NCI-H526 (cell line): ENCODE results near the gene DYNLT2.
"Not testable (repeated sequence)": the region's sequence is repeated elsewhere in the genome, so short reads cannot be mapped to it uniquely, and the experiment has no call there.

Experiments used
- DNase-seq, 2 experiments: peaks; one replicate each; lab custom pipeline; 2025; lab: John Stamatoyannopoulos, UW

The DYNLT2 gene

GRCh38 chr6:169783971-169784820, 32.8 kb upstream of the DYNLT2 start:
- no peak for DNase-seq

GRCh38 chr6:169783401-169783800, 32.0 kb upstream of the DYNLT2 start:
- DNase-seq = no peak

DNA sequence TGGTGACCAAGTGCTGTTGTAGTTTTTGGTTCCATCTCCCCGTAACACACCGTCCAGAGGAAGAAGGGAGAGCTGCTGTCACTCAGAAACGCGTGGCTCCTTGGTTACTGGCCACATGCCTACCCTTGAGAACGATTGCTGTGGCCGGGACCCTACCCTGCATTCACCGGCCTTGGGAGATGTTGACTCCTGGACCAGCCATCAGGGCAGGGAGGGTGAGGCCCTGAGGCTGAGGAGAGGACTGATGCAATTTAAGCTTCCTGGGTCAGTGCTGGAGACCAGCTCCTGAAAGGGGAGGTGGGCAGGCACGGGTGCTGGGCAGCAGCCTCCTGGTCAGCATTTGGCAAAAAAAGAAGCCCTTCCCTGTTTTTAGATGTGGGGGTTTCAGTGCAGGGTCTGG, 31.6 kb upstream of the DYNLT2 start:
- no peak for DNase-seq

- DNase-seq = no peak
These were observed 29.3 kb upstream of the DYNLT2 start for GRCh38 chr6:169780571-169781091.

GRCh38 chr6:169779896-169780295, 28.5 kb upstream of the DYNLT2 start:
- no peak for DNase-seq

GRCh38 chr6:169779092-169779815, 27.9 kb upstream of the DYNLT2 start:
- DNase-seq = no peak

DNA sequence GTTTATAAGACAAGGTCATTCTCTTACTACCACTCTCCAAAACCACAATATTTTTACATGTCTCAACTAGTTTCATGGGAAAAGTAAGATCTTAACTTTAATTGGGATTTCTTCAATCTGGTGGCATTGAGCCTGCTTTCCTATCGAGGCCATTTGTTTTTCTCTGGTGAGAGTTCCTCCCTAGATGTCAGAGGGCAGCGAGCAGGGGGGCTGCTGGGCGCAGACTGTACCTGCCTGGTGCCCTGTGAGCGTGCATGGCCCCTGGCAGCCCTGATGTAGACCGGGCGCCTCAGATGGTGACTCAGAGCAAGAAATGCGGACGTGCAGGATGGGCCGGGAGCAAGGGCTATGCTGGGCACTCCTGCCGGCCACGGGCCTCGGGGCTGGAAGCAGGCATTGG, 27.3 kb upstream of the DYNLT2 start:
- DNase-seq = no peak

GRCh38 chr6:169777896-169778295, 26.5 kb upstream of the DYNLT2 start:
- no peak for DNase-seq

- DNase-seq = no peak
These were observed 25.0 kb upstream of the DYNLT2 start for GRCh38 chr6:169776379-169776778.

- no peak for DNase-seq
These were observed 23.9 kb upstream of the DYNLT2 start for GRCh38 chr6:169775321-169775720.

DNA sequence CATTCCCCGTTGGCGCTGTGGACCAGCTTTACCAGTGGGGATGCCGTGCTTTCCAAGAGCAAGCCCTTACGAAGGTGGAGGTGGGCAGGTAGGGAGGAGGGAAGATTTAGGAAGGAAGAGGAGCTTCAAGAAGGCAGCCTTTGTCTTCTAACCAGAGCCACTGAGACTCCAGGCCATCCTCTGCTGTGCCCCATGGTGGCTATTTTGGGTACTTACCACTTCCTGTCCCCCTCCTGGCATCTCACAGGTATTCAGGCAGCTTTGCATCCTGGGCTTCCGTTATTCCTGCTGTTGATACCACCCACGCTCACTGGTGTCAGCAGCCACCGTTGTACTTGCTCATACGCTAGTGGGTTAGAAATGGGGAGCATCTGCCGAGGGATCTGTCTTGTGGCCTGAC, 23.0 kb upstream of the DYNLT2 start:
- no peak for DNase-seq

GRCh38 chr6:169766921-169767736, 15.8 kb upstream of the DYNLT2 start:
- DNase-seq = no peak

DNA sequence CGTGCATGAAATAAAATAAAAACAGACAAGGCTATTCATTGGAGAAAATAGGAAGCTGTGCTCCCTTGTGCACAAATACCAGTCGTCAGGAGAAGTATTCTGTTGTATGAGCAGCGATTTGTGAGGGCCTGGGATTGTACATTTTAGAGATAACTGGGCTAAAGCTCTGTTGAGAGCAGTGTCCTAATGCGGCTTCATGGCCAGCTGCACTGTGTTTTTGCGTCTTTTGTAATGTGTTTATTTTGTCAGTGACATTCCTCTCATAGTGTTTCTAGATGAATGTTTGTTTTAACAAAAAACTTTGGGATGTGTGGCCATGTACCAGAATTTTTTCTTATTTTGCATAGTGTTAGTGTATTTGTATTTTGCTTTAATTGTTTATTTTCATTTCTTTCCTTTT, 14.9 kb upstream of the DYNLT2 start:
- DNase-seq = no peak

DNA sequence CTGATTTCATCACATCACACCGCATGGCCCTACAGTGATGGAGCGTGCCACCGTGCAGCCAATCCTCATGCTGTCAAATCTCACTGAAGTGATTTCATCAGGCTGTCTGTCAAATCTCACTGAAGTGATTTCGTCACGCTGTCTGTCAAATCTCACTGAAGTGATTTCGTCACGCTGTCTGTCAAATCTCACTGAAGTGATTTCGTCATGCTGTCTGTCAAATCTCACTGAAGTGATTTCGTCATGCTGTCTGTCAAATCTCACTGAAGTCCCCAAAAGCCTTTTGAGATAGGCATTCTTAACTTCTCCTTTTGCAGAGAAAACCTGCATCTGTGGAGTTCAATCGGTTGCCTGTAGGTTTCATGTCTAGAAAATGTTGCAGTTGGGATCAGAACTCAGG, 14.4 kb upstream of the DYNLT2 start:
- not testable (repeated sequence) for DNase-seq

GRCh38 chr6:169763881-169764280, 12.5 kb upstream of the DYNLT2 start:
- no peak for DNase-seq

GRCh38 chr6:169763308-169763707, 11.9 kb upstream of the DYNLT2 start:
- no peak for DNase-seq

DNA sequence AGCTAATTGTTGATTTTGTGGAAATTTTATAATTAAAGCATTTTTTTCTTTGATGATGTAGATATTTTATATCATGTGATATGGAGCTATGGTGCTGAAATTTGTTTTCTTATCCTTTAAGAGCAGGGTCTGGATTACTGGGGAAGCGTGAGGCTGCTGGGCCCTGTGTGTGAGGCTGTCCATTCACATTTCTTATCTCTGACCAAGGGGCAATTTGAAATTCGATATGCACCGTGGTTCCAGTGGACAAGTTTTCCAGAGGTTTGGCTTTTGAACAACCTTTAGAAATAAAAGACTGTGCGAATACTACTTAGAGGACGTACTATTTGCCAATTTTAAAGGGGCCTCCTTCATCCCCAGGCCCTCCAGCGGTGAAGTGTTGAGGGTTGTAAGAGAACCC, 3.8 kb upstream of the DYNLT2 start:
- DNase-seq = no peak

DNA sequence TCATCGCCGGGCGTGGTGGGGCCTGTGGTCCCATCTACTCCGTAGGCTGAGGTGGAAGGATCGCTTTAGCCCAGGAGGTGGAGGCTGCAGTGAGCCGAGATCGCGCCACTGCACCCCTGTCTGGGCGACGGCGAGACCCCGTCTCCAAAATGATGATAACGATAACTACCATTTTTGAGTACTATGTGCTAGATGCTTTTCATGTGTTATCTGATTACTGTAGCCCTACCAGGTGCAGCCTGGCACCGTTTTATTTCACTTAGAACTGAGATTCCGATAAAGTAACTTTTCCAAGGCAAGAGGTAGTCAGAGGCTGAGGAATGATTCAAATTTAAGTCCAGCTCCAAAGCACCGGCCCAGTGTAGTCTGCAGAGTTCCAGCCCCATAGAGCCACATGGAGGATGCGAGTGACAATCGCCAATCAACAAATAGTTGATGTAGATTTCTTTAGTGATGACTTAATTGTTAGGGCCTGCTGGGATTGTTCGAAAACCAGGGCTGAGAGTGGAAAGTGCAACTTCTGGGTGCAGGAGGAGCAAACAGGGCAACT, 777 bp upstream of the DYNLT2 start:
- no peak for DNase-seq

DNA sequence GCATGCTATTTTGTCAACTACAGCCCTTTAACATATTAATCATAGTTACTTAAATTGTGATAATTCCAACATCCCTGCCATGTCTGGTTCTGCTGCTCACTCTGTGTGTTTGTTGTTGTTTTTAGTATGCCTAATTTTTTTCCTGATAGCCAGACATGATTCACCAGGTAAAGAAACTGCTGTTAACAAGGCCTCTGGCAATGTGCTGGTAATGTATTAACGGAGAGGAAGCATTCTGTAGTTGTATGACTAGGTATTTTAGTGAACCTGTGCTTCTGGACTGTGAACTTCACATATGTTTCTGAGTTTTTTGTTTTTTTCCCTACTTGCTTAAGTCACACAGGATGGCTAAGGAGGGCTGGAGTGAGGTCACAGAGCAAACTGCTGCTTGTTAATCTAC, 4.8 kb downstream of the DYNLT2 start:
- no peak for DNase-seq

- DNase-seq = no peak
These were observed 6.0 kb downstream of the DYNLT2 start for GRCh38 chr6:169745405-169745804.

- no peak for DNase-seq
These were observed 10.0 kb downstream of the DYNLT2 start for GRCh38 chr6:169741344-169741743.

- no peak for DNase-seq
These were observed 12.3 kb downstream of the DYNLT2 start for GRCh38 chr6:169738976-169739529.
